ENCODE results near the gene PPFIA4.

DNA sequence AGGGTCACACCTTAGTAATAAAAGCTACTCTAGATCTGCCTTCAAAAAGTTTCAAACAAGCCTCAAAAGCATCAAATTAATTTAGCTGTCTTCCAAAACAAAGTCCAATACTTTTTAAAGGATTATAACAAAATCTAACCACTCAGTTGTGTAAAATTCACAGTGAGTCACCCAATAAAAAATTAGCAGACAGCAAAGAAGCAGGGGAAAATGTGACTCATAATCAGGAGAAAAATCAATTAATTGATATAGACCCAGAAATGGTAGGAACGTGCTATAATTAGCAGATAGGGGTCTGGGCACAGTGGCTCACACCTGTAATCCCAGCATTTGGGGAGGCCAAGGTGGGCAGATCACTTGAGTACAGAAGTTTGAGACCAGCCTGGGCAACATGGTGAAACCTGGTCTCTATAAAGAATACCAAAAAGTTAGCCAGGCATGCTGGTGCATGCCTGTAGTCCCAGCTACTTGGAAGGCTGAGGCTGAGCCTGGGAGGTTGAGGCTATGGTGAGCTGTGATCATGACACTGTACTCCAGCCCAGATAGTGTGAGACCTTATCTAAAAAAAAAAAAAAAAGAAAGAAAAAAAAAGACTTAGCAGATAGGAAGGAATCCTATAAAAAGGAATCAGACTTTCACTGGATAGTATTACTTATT lies 67.6 kb downstream of the PPFIA4 start:
- TF ChIP-seq, protein P1, sequence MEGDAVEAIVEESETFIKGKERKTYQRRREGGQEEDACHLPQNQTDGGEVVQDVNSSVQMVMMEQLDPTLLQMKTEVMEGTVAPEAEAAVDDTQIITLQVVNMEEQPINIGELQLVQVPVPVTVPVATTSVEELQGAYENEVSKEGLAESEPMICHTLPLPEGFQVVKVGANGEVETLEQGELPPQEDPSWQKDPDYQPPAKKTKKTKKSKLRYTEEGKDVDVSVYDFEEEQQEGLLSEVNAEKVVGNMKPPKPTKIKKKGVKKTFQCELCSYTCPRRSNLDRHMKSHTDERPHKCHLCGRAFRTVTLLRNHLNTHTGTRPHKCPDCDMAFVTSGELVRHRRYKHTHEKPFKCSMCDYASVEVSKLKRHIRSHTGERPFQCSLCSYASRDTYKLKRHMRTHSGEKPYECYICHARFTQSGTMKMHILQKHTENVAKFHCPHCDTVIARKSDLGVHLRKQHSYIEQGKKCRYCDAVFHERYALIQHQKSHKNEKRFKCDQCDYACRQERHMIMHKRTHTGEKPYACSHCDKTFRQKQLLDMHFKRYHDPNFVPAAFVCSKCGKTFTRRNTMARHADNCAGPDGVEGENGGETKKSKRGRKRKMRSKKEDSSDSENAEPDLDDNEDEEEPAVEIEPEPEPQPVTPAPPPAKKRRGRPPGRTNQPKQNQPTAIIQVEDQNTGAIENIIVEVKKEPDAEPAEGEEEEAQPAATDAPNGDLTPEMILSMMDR (conservative IDR thresholded peaks at IDR 0.05; ENCODE audit: low read depth, low read length), result no peak
- TF ChIP-seq EZH2phosphoT487 (IDR thresholded peaks at IDR 0.05; ENCODE audit: borderline replicate concordance, low read length), result no peak
- TF ChIP-seq EZH2 (IDR thresholded peaks at IDR 0.05; ENCODE audit: low read length, unreplicated experiment), result no peak

Data from PC-3 (cell line).